Right lobe of liver (tissue), 4 donors: ENCODE results near the gene PRKCA.

ENCODE experiments used
- CTCF ChIP-seq, 4 donors: fragments of 200-600 bp in 3 of 4; fragments of 450-650 bp in 1 of 4; IDR thresholded peaks; one replicate each; pipeline versions ENCODE4 v1.5.1 to v1.8.0; 2016 to 2022; ENCODE audit warnings: antibody characterized with exemption in 4 of 4, mild to moderate bottlenecking in 2 of 4
- POLR2A ChIP-seq: fragments of 450-650 bp; IDR thresholded peaks from one replicate; pipeline ENCODE4 v1.6.1; 2017; ENCODE audit warnings: antibody characterized with exemption, mild to moderate bottlenecking
- donor health status: DM: no; HTN: no; CAD: no.
- donor health status: DM: no; HTN: no; CAD: no.
- donor health status: DM: no; HTN: yes; CAD: no.

DNA sequence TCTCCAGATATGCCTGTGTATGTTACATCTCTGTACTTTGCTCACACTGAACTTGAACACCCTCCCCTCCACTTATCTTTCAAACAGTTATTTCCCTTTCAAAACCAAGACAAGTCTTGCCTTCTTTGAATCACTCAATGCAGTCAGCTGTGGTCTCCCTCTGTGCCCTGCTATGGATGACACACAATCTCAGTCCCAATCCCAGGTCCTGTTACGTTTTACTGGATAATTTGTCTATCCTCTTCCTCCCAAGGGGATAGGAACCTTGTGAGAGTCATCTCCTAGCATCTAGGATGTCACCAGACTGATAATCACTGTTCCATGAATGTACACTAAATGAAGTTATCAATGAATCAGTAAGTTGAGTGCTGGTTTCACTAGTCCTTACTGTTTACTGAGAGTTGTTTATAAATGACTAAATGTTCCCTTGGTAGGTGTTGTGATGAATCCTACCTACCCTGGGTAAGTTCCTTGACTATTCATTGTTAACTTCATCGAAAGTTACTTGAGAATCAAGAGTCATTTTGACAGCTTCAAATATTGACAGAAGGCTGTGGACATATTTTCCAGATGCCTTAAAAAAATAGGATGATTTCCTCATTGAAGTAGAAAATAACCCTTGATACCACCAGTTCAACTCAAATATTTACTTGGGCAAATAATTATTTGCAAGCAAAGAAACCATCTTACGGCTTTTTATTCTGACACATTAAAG is 244.9 kb downstream of the PRKCA start:
- TF ChIP-seq CTCF (IDR thresholded peaks at IDR 0.05) (no peak), POLR2A (no peak)
